Naive thymus-derived CD4-positive, alpha-beta T cell (primary cell): Measurements from ENCODE around the gene ZNF429. TPM values are rescaled to one million over a fixed set of nuclear protein-coding genes. Genes with fewer than 3 reads are reported as not detected.

Experiments used
- ATAC-seq: fragments of 150-1000 bp; cut with Tn5 transposase; 2 replicates; pipeline ENCODE4 v1.10.0; 2021; ENCODE audit warnings: mild to moderate bottlenecking, moderate library complexity
- CTCF ChIA-PET: fragments of 350-600 bp; sonication (Branson Sonifier 250); formaldehyde crosslinking; loops from one replicate; lab custom pipeline; 2021; ENCODE audit warnings: antibody characterized with exemption; lab: Charles Lee
- POLR2A ChIA-PET: fragments of 350-600 bp; sonication (Branson Sonifier 250); formaldehyde crosslinking; loops from one replicate; lab custom pipeline; 2021; ENCODE audit warnings: antibody characterized with exemption, inconsistent platforms; lab: Charles Lee
- DNase-seq, 9 donors: peaks; one replicate each; pipeline versions ENCODE4 v3.0.0 to v3.0.0-alpha.2; 2020 to 2022; ENCODE audit warnings: mixed read lengths in 1 of 9
- H3K27ac ChIP-seq: one replicate; pipeline ENCODE4 v1.7.0; 2013; ENCODE audit warnings: mild to moderate bottlenecking, low read depth, low read length, moderate library complexity
- H3K27me3 ChIP-seq, 2 donors: one replicate each; pipeline ENCODE4 v1.7.0; 2013; ENCODE audit warnings: low read length in 2 of 2, mild to moderate bottlenecking in 2 of 2, moderate library complexity in 2 of 2; ENCODE audit not compliant: control insufficient read depth in 2 of 2, insufficient read depth in 2 of 2
- H3K36me3 ChIP-seq, 3 experiments: 1 replicate in 2 of 3; 2 replicates in 1 of 3; pipeline ENCODE4 v1.7.0; 2013; ENCODE audit warnings: low read length in 3 of 3, mild to moderate bottlenecking in 3 of 3, moderate library complexity in 1 of 3; ENCODE audit not compliant: insufficient read depth in 3 of 3, control insufficient read depth in 2 of 3
- H3K4me1 ChIP-seq, 2 donors: one replicate each; pipeline ENCODE4 v1.7.0; 2013; ENCODE audit warnings: low read length in 2 of 2, mild to moderate bottlenecking in 2 of 2, moderate library complexity in 1 of 2; ENCODE audit not compliant: control insufficient read depth in 2 of 2, insufficient read depth in 2 of 2
- H3K4me3 ChIP-seq: 2 replicates; pipeline ENCODE4 v1.7.0; 2013; ENCODE audit warnings: mild to moderate bottlenecking, low read length
- H3K9me3 ChIP-seq, 3 experiments: 1 replicate in 2 of 3; 2 replicates in 1 of 3; pipeline ENCODE4 v1.7.0; 2013; ENCODE audit warnings: low read length in 3 of 3; ENCODE audit not compliant: control insufficient read depth in 2 of 3
- H3K27ac Mint-ChIP-seq, 9 donors: one replicate each; pipeline ENCODE4 v1.8.0; 2020 to 2022; ENCODE audit warnings: mixed read lengths in 9 of 9, mild to moderate bottlenecking in 8 of 9, moderate library complexity in 5 of 9, inconsistent platforms in 2 of 9
- H3K27me3 Mint-ChIP-seq, 5 donors: one replicate each; pipeline ENCODE4 v1.8.0; 2021 to 2022; ENCODE audit warnings: mixed read lengths in 5 of 5, mild to moderate bottlenecking in 1 of 5
- H3K36me3 Mint-ChIP-seq, 5 donors: one replicate each; pipeline ENCODE4 v1.8.0; 2020 to 2022; ENCODE audit warnings: mixed read lengths in 5 of 5, mild to moderate bottlenecking in 3 of 5, inconsistent platforms in 1 of 5
- H3K4me1 Mint-ChIP-seq, 7 donors: one replicate each; pipeline ENCODE4 v1.8.0; 2020 to 2022; ENCODE audit warnings: mixed read lengths in 7 of 7, mild to moderate bottlenecking in 3 of 7, inconsistent platforms in 1 of 7
- H3K4me3 Mint-ChIP-seq, 10 donors: one replicate each; pipeline ENCODE4 v1.8.0; 2020 to 2022; ENCODE audit warnings: mild to moderate bottlenecking in 10 of 10, mixed read lengths in 10 of 10, moderate library complexity in 6 of 10, inconsistent platforms in 2 of 10
- H3K9me3 Mint-ChIP-seq, 11 donors: one replicate each; pipeline ENCODE4 v1.8.0; 2020 to 2022; ENCODE audit warnings: mixed read lengths in 11 of 11, mild to moderate bottlenecking in 4 of 11, inconsistent platforms in 1 of 11, moderate library complexity in 1 of 11
- intact Hi-C, 2 donors: fragments of 100-400 bp; cut with micrococcal nuclease; formaldehyde crosslinking; loops; one replicate each; pipeline ENCODE4 v1.15.1; 2023
- polyA plus RNA-seq, 2 donors: library from polyadenylated mRNA; unstranded; fragments of 300-500 nt; fragmentation: Illumina TruSeq; gene quantifications; one replicate each; pipeline ENCODE4 v1.2.3, GENCODE V29; 2021
- total RNA-seq, 6 experiments: library from RNA in 5 of 6; stranded (reverse) in 5 of 6; gene quantifications; 1 replicate in 5 of 6; 2 replicates in 1 of 6; pipeline ENCODE4 v1.2.3 and lab custom pipeline; 2021 to 2026

ZNF429 gene
- total and polyA plus RNA-seq, 7 experiments from 2014 or later = 6.4 to 37.1 (median 30.3) TPM

DNA sequence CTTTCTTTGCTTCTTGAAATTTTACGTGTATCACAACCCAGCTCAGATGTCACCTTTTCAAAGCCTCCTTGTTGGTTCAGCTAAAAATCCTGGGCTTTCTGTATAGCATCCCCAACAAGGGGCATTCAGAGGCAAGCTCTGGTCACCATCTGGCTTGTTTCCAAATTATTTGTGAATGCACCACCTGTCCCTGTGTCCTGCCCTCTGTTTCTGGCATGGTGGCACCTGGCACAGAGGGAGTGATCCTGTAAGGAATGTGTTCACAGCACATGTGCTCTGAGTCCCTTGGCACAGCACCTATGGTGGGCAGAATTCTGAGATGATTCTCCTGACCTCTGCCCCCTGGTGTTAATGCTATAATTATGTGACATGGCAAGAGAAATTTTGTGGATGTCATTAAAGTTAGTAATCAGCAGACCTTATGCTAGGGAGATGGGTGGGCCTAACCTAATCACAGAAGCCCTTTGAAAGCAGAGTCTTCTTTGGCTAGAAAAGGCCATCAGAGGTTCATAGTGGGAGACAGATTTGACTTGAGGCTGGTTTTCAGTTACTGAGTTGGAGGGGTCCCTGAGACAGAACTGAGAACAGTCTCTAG is 76.3 kb downstream of the ZNF429 start:
- H3K27me3 Mint-ChIP-seq = peaks cover 0 to 18% (median under 1%) of the 10 kb centered on the region in 5 donors
- Histone ChIP-seq H3K4me3 (no peak overlapping the region), H3K4me1 (peaks cover 0 to 28% of the 10 kb centered on the region in 2 donors), H3K36me3 (no peaks in the 10 kb centered on the region), H3K27ac (no peak overlapping the region), H3K9me3 (no peaks in the 10 kb centered on the region), H3K27me3 (no peaks in the 10 kb centered on the region)
- ChIA-PET POLR2A (interaction anchor here (0.6 to 10.8 kb wide), 10 partner anchors 11 to 1913 kb away, joined by 3 to 144 read pairs (median 3); partner anchors contain the start of genes ZNF101, ZNF429 and ZNF708), CTCF (interaction anchor here (1.1 kb wide), 1 partner anchor 9 kb away, joined by 3 read pairs; no protein-coding TSS in a partner anchor)
- H3K4me1 Mint-ChIP-seq = peaks cover 0 to 66% (median 33%) of the 10 kb centered on the region in 7 donors
- H3K4me3 Mint-ChIP-seq = no peak overlapping the region
- DNase-seq (no peak), ATAC-seq (no peak)
- intact Hi-C loops = loop anchor here in 1 of 2 donors (2.0 to 10.0 kb wide), 2 partner anchors 23 to 257 kb away; partner anchors contain the start of gene ZNF708
- H3K27ac Mint-ChIP-seq = peak overlapping the region in 7 of 9 donors; percentile 58 to 89 (median 74)
- H3K36me3 Mint-ChIP-seq = peaks cover 0 to 6% (median 5%) of the 10 kb centered on the region in 5 donors
- H3K9me3 Mint-ChIP-seq = peaks cover 0 to 67% (median 0%) of the 10 kb centered on the region in 11 donors

DNA sequence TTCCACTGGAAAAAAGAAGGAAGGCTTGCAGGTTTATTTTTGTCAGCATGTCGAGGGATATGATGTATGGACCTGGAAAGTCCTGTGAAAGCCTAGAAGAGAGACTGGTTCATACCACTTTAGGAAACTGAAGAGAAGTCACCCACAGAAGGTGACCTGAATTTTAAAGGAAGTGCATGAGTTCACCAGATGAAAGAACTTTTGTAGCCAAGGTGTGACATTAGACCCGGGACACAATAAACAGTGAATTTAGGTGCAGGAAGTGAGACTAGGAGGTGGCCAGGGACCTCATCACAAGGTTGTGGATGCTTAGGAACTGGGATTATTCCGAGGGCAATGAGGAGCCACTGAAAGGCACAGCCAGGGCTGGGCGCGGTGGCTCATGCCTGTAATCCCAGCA is 79.1 kb downstream of the ZNF429 start:
- H3K27ac Mint-ChIP-seq = peak overlapping the region in 5 of 9 donors; percentile 8 to 82 (median 56)
- ChIA-PET POLR2A (interaction anchor here (0.7 to 10.8 kb wide), 4 partner anchors 10 to 1160 kb away, joined by 3 to 144 read pairs (median 10); partner anchors contain the start of gene ZNF429), CTCF (interaction anchor here (0.6 kb wide), 1 partner anchor 33 kb away, joined by 3 read pairs; no protein-coding TSS in a partner anchor)
- no peak overlapping the region for H3K4me3 ChIP-seq
- ATAC-seq (no peak), DNase-seq (no peak)
- peaks cover 0 to 27% (median 7%) of the 10 kb centered on the region in 5 donors for H3K27me3 Mint-ChIP-seq
- H3K4me1 ChIP-seq = peaks cover 0 to 24% of the 10 kb centered on the region in 2 donors
- peaks cover 0 to 55% (median 1%) of the 10 kb centered on the region in 11 donors for H3K9me3 Mint-ChIP-seq
- H3K36me3 Mint-ChIP-seq = peaks cover 0 to 6% (median 2%) of the 10 kb centered on the region in 5 donors
- no peaks in the 10 kb centered on the region for H3K36me3 ChIP-seq
- no peak overlapping the region for H3K27ac ChIP-seq
- H3K4me1 Mint-ChIP-seq = peaks cover 0 to 67% (median 33%) of the 10 kb centered on the region in 7 donors
- peak overlapping the region in 8 of 10 donors; percentile 38 to 83 (median 70) for H3K4me3 Mint-ChIP-seq
- intact Hi-C loops = loop anchor here in 1 of 2 donors (10.0 kb wide), 1 partner anchor 260 kb away; the partner anchor contains the start of gene ZNF708
- H3K9me3 ChIP-seq = no peaks in the 10 kb centered on the region
- H3K27me3 ChIP-seq = no peaks in the 10 kb centered on the region

DNA sequence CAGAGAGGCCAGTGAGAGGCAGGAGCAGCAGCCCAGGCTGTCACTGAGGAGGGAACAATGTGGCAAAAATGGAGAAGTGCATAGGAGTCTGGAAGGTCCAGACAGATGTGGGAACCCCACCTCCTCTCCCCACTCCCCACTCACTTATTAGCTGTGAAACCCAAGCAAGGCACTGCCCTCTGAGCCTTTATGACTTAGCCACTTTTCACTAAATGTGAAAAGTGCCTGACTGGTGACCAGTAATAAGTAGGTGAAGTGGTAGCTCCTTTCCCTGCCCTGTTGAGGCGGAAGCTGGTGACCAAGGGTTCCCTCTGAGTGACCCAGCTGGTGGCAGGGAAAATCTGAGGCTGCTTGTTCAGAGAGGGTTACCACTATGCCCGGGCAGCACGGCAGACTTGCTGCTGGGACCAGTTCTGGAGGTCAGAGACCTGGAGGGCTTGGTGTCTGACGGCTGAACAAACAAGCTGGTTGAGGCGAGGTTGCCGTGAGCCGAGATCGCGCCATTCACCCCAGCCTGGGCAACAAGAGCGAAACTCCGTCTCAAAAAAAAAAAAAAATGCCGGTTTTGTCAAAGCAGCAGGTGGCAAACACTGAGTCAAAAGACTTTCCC is 80.0 kb downstream of the ZNF429 start:
- DNase-seq (no peak), ATAC-seq (no peak)
- Mint-ChIP-seq H3K27ac (peak overlapping the region in 3 of 9 donors; percentile 47 to 82 (median 59)), H3K27me3 (peaks cover 0 to 27% (median 7%) of the 10 kb centered on the region in 5 donors), H3K4me1 (peaks cover 0 to 58% (median 28%) of the 10 kb centered on the region in 7 donors), H3K36me3 (peaks cover 0 to 6% (median 2%) of the 10 kb centered on the region in 5 donors), H3K4me3 (peak overlapping the region in 8 of 10 donors; percentile 38 to 83 (median 61)), H3K9me3 (peaks cover 0 to 47% (median 1%) of the 10 kb centered on the region in 11 donors)
- no peak overlapping the region for H3K4me3 ChIP-seq
- H3K4me1 ChIP-seq = peaks cover 0 to 18% of the 10 kb centered on the region in 2 donors
- H3K9me3 ChIP-seq = no peaks in the 10 kb centered on the region
- no peak overlapping the region for H3K27ac ChIP-seq
- no peaks in the 10 kb centered on the region for H3K27me3 ChIP-seq
- CTCF ChIA-PET = interaction anchor here (1.4 kb wide), 1 partner anchor 102 kb away, joined by 4 read pairs; no protein-coding TSS in a partner anchor
- H3K36me3 ChIP-seq = no peaks in the 10 kb centered on the region
- intact Hi-C loops = loop anchor here in 1 of 2 donors (10.0 kb wide), 1 partner anchor 261 kb away; the partner anchor contains the start of gene ZNF708
- POLR2A ChIA-PET = interaction anchor here (0.8 to 10.8 kb wide), 5 partner anchors 11 to 80 kb away, joined by 3 to 144 read pairs (median 9); partner anchors contain the start of gene ZNF429

DNA sequence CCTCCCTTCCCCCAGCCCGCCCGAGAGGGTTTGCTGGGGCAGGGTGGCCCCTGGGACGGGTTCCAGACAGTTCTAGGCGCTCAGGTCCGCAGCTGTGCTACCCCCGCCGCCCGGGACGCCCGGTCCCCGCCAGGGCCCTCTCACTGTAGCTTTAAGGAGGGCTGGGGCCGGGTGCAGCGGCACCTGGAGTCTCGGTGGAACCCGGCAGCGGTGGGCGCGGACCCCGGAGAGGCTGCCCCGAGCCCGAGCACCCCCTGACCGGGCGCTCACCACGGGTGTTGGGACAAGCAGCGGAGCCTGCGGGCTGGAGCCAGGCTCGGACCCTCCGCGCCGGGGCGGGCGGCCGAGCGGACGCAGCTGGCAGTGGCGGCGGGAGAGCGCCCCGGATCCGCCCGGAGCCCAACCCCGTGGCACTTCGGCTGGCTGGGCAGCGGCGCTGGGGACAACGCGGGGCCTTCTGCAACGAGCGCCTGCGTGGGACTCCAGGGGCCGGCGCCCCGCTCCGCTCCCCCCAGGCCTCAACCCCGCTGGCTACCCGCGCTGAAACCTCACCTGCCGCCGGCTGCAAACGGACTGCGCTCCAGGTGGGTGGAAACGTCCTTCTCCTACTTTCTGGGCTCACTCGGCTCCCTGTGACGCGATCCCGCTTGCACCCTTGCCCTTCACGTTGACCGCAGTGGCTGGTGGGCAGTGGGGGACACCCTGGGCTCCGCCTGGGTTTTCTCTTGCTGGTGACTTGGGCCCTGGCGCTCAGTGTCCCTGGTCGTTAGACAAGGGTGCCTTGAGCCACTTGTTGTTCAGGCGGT is 81.1 kb downstream of the ZNF429 start:
- ChIA-PET CTCF (interaction anchor here (1.4 kb wide), 1 partner anchor 103 kb away, joined by 4 read pairs; no protein-coding TSS in a partner anchor), POLR2A (interaction anchor here (1.0 to 10.8 kb wide), 5 partner anchors 12 to 81 kb away, joined by 4 to 144 read pairs (median 9); partner anchors contain the start of gene ZNF429)
- Histone ChIP-seq H3K9me3 (no peaks in the 10 kb centered on the region), H3K36me3 (no peaks in the 10 kb centered on the region), H3K27ac (peak overlapping the region; percentile 48), H3K4me1 (peaks cover 0 to 12% of the 10 kb centered on the region in 2 donors), H3K4me3 (peak overlapping the region; percentile 39), H3K27me3 (no peaks in the 10 kb centered on the region)
- peaks cover 0 to 36% (median 3%) of the 10 kb centered on the region in 11 donors for H3K9me3 Mint-ChIP-seq
- peak overlapping the region in 5 of 9 donors; percentile 73 to 88 (median 80) for H3K27ac Mint-ChIP-seq
- H3K4me3 Mint-ChIP-seq = peak overlapping the region; percentile 47 to 91 (median 82)
- peaks cover 0 to 6% (median 2%) of the 10 kb centered on the region in 5 donors for H3K36me3 Mint-ChIP-seq
- H3K27me3 Mint-ChIP-seq = peaks cover 0 to 27% (median 7%) of the 10 kb centered on the region in 5 donors
- intact Hi-C loops = loop anchor here in 1 of 2 donors (1.0 to 10.0 kb wide), 3 partner anchors 18 to 262 kb away; partner anchors contain the start of genes ZNF429 and ZNF708
- DNase-seq (peak in 6 of 9 donors; percentile 11 to 43 (median 34)), ATAC-seq (peak; percentile 69)
- H3K4me1 Mint-ChIP-seq = peaks cover 0 to 50% (median 19%) of the 10 kb centered on the region in 7 donors

DNA sequence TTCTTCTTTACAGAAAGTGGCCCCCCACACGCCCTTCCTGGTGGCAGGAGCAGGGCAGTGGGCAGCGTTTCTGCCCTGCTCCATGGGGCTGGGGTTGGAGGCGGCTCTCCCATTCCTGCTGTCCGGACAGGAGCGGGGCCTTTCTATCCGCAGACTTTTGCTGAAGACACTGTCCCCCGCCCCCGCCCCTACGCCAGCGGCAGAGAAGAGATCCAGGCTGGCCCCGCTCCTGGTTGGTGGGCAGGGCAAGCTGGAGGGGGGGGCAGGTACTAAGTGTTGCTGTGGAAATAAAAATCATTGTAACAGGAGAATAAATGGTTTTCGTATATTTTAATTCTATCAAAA is 81.7 kb downstream of the ZNF429 start:
- no peak for ATAC-seq
- intact Hi-C loops = loop anchor here in 1 of 2 donors (2.0 to 10.0 kb wide), 2 partner anchors 18 to 262 kb away; partner anchors contain the start of gene ZNF708
- H3K27me3 Mint-ChIP-seq = peaks cover 0 to 27% (median 7%) of the 10 kb centered on the region in 5 donors
- CTCF ChIA-PET = no interaction called here
- H3K36me3 ChIP-seq = no peaks in the 10 kb centered on the region
- POLR2A ChIA-PET = interaction anchor here (1.0 to 10.8 kb wide), 4 partner anchors 16 to 82 kb away, joined by 4 to 144 read pairs (median 14); partner anchors contain the start of gene ZNF429
- H3K4me1 Mint-ChIP-seq = peaks cover 0 to 45% (median 18%) of the 10 kb centered on the region in 7 donors
- peak overlapping the region in 5 of 9 donors; percentile 73 to 88 (median 80) for H3K27ac Mint-ChIP-seq
- no peak overlapping the region for H3K27ac ChIP-seq
- H3K4me1 ChIP-seq = peaks cover 0 to 12% of the 10 kb centered on the region in 2 donors
- peaks cover 0 to 2% (median 0%) of the 10 kb centered on the region in 5 donors for H3K36me3 Mint-ChIP-seq
- no peak for DNase-seq
- no peaks in the 10 kb centered on the region for H3K9me3 ChIP-seq
- peaks cover 0 to 34% (median 3%) of the 10 kb centered on the region in 11 donors for H3K9me3 Mint-ChIP-seq
- H3K27me3 ChIP-seq = no peaks in the 10 kb centered on the region
- H3K4me3 ChIP-seq = no peak overlapping the region
- H3K4me3 Mint-ChIP-seq = peak overlapping the region in 9 of 10 donors; percentile 58 to 91 (median 83)
